Measurements from ENCODE around the gene NEK8.

The NEK8 gene

DNA sequence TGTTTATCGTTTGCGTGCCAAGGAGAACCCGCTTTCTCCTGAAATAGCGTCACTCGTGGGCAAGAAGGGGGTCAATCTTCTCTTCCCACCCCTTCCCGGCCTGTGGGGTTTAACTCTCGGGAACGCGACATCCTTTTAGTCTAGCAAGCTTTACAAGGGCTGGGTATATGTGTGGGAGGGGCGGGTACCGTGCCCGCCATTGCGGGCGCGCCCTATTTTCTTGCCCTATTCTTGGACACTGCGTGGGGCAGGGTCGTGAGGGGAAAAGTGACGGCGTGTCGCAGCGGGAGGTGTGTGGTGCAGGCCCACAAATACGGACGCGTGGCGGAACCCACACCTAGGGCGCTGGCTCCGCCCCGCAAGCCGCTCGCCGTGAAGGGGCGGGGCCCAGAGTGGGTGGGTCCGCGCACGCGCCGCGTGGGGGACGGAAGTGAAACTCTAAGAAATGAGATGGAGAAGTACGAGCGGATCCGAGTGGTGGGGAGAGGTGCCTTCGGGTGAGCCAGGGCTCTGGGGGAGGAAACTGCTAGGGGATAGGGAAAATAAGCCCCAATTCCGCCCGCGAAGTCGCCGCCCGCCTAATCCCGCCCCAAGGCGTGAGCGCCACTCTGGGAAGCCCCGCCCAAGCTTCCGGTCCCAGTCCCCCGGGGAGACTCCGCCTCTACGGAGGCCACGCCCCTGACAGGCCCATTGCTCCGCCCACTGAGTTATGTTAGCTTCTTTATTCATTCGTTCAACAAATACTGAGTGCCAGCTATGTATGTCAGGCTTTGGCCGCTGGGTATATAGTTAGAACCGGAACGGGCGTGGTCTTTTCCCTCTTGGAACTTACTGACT is at the start of gene NEK8:
TSS of gene NEK8 (plus strand) at position 425 of the 837 bp plus-strand sequence. CDS start at position 451, 26 bp downstream.
- DNase-seq (ENCODE audit: low spot score): peak; percentile 98

DNA sequence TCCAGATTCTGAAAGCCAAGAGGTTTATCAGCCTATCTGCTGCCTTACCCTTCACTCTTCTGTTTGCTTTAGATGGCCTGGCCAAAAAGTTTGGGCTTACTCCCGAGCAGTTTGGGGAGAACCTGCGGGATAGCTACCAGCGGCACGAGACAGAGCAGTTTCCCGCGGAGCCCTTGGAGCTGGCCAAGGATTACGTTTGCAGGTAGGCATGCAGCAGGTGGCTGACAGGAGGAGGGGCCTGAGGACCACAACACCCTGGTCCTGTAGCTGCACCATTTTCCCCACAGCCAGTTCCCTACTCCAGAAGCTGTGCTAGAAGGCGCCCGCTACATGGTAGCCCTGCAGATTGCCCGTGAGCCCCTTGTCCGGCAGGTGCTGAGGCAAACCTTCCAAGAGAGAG is 45.9 kb upstream of the NEK8 start:
- DNase-seq (ENCODE audit: low spot score): no peak

- DNase-seq (ENCODE audit: low spot score): no peak
Measured at GRCh38 chr17:28684963-28685362, 43.6 kb upstream of the NEK8 start.

GRCh38 chr17:28685366-28685765 is 43.2 kb upstream of the NEK8 start:
- no peak for DNase-seq (ENCODE audit: low spot score)

- no peak for DNase-seq (ENCODE audit: low spot score)
Measured at GRCh38 chr17:28686296-28686695, 42.3 kb upstream of the NEK8 start.

DNA sequence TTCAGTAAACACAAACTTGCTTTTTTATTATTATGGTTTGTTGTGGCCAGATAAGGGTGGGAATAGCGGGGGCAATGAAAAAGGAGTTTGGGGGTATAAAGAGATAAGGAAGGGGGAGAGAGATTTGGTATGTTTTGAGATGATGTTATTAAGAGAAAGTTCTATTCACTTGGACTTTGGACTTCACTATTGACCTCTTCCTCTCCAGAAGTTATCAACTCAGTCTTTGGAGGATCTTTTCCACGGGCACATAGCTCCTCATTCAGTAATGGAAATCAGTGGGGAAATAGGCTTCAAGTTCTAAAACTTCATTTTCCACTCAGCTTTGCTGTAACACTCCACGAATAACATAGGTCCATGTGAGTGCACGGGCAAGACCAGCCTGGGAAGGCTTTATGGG is 40.1 kb upstream of the NEK8 start:
- no peak for DNase-seq (ENCODE audit: low spot score)

GRCh38 chr17:28689011-28689410 is 39.6 kb upstream of the NEK8 start:
- DNase-seq (ENCODE audit: low spot score): no peak

- no peak for DNase-seq (ENCODE audit: low spot score)
Measured at GRCh38 chr17:28693869-28694268, 34.7 kb upstream of the NEK8 start.

GRCh38 chr17:28698253-28698941 is 30.2 kb upstream of the NEK8 start:
- no peak for DNase-seq (ENCODE audit: low spot score)

- no peak for DNase-seq (ENCODE audit: low spot score)
Measured at GRCh38 chr17:28700278-28700677, 28.3 kb upstream of the NEK8 start.

GRCh38 chr17:28700830-28701492 is 27.6 kb upstream of the NEK8 start:
- DNase-seq (ENCODE audit: low spot score): no peak

GRCh38 chr17:28702026-28702751 is 26.4 kb upstream of the NEK8 start:
- no peak for DNase-seq (ENCODE audit: low spot score)

GRCh38 chr17:28702752-28703150 is 25.8 kb upstream of the NEK8 start:
- no peak for DNase-seq (ENCODE audit: low spot score)

DNA sequence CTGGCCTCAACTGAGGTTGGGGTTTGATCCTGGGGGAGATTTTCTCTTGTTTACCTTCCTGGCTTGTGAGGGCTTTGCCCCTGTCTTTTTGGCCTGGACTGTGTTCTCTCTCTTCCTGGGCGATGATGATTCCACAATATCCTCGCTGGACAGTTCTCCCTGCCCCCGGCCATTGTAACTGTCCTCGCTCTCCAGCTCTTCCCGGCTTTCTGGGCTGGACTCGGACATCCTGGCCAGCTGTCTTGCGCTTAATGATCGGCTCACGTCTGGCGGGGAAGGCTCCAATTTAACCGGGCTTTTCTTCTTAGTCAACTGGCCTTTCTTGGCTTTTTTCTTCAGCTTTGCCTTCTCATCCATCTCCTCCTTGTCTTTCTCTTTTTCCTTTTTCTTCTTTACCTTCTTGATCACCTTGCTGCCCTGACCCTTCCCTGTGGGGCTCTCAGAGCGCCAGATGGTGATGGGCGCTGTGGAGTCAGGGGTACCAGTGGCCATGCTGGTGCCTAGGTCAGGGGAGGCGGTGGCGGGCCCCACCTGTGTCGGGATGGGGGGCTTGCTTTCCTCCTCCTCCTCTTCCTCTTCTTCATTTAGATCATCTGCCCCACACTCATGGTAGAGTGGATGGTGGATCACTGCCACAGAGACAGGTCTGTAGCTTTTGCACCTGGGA is 24.9 kb upstream of the NEK8 start:
- DNase-seq (ENCODE audit: low spot score): no peak

GRCh38 chr17:28704219-28704858 is 24.2 kb upstream of the NEK8 start:
- no peak for DNase-seq (ENCODE audit: low spot score)

DNA sequence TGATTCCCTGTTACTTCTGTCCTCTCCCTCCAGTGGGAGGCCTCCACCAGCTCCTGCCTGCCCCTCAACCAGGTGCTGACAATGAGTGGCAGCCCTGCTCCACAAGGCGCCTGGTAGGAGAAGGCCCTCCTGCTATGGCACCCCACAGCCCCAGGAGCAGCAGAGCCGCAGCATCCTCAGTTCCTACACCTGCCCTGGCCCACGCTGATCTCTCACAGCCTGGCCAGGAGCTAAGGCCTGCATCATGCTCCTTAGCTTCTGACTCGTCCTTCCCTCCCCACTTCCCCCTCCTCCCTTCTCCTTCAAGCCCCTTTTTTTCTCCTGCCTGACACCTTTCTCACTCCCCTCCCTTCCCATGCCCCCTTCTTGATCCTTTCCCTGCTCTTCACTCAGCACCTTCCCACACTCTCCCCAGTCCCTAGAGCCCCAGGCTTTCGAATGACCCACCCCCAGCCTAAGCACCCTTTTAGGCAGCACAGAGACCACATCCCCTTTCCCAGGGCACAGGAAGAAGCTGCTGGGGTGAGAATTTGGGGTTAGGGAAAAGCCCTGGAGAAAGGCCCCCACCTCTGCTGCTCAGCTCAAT is 23.4 kb upstream of the NEK8 start:
- DNase-seq (ENCODE audit: low spot score): no peak

DNA sequence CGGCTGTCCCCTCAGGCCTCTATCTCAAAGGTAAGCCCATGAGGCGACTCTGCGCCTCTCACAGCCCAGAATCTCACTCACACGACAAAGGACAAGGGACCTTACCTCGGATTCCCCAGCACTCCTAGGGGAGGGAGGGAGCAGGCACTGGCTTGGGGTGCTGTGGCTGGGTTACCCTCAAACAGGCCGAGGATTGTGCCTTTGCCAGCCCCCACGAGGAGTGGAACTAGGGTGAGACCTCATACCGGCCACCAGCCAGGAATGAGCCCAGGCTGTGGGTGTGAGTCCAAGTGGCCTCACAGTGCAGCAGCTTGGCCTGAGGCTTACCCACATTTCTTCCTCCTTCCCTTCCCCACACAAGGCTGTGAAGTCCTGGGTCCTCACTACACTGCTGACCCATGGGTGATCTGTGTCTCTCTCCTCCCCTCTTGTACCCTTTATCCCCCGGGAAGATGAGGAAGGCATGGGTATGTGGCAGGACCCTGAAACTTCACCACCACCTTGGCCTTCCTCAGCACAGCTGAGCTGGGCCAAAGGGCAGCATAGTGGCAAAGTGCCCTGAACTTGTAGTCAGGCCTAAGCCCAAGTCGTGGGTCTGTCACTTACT is 22.8 kb upstream of the NEK8 start:
- no peak for DNase-seq (ENCODE audit: low spot score)

DNA sequence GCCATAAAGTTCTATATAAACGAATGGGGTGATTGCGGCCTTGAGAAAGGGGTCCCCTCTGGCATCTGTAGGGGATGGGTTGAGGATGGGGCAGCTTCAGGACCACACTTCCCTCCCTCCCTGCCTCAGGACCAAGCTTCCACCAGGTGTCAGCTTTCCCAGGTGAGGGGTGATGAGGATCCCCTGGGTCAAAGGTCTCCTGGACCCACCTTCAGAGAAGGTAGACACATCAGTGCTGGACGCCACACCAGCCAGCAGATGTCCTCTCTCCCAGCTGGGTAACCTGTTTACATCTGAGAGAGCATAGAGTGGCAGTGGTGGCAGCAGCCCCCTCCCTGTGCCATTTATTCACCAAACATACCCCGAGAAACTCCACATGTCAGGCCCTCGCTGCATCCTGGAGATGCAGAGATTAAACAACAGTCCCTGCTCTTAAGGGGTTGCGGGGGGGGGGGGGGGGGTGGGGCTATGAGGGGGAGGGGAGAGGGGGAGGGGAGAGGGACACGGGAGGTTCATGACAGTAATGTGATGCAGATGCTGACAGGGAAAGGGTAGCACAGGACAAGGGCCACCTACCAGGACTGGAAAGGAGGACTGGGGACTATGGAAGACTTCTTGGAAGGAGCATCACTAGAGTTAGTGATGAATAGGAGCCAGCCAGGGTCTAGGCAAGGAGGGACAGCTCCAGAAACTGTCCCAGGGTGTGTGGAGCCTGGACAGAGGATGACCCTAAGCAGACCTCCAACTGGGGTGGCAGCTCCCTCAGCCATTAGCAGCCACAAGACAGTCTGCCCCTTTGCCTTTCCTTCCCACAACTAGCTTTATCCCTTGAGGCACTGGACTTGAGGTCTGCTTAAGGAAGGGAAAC is 21.9 kb upstream of the NEK8 start:
- no peak for DNase-seq (ENCODE audit: low spot score)

DNA sequence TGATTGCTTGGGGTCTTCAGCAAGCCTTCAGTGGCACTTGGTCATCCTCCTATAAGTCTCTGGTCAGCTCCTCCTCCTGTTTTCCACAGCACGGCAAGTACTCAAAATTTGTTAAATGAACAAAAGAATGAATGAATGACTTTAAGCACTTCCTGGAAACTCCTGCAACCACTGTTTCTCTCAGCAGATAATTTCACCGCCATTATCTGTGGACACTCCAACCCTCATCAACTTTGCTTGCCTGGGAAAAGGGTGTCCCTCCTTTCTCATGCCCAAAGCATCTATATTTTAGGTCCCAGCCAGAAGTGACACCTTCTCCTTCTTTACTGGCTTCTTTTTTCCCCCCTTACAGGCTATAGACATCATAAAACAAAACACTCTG is 21.3 kb upstream of the NEK8 start:
- DNase-seq (ENCODE audit: low spot score): no peak

Measured in activated CD4-positive, alpha-beta T cell treated with anti-CD3 and anti-CD28 coated beads, Interleukin-2, Interleukin-4, amounts not matched to agents 100 ng/mL and 50 ng/mL, durations not matched to agents 16 hours and 8 hours (primary cell).